Erythroblast (primary cell): ENCODE measurements around the gene ZNF407.

Experiments used
- DNase-seq, 2 experiments: peaks; one replicate each; lab custom pipeline; 2025; lab: John Stamatoyannopoulos, UW
- GATA1 ChIP-seq: IDR thresholded peaks from 2 replicates; pipeline ENCODE4 v1.6.1; 2011; ENCODE audit warnings: low read depth, mild to moderate bottlenecking, control low read depth, low read length, moderate library complexity
- POLR2A ChIP-seq: IDR thresholded peaks from 2 replicates; pipeline ENCODE4 v1.6.1; 2011; ENCODE audit warnings: mild to moderate bottlenecking, low read length

Gene ZNF407

GRCh38 chr18:74652392-74652988 is 54.8 kb downstream of the ZNF407 start:
- peak; percentile 51 to 63 for DNase-seq

GRCh38 chr18:74654638-74655037 is 57.0 kb downstream of the ZNF407 start:
- DNase-seq = no peak
- no peak for TF ChIP-seq POLR2A
- no peak for TF ChIP-seq GATA1

More at GRCh38 chr18:74652392-74652988, 54.8 kb downstream of the ZNF407 start:
- no peak for TF ChIP-seq POLR2A
- TF ChIP-seq GATA1 = no peak

GRCh38 chr18:74661008-74661407 is 63.3 kb downstream of the ZNF407 start:
- TF ChIP-seq GATA1 (no peak), POLR2A (no peak)
- DNase-seq = no peak

DNA sequence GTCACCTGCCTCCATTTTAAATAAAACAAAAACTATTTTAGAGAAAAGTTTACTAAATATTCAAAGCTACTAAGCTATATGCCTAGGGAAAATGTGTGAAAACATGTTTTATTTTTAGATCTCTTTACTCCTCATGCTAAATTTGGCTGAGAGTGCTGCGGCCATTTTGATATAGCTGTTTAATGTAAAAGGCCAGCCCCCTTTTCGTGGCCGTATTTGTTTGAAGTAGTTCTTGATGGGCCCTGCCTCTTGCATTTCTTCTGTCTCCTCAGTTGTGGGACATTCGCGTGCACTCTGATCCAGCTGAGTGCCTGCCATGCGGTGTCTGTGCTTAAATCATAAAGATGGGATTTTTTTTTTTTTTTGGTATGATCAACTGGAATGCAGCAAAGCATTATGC is 64.0 kb downstream of the ZNF407 start:
- no peak for DNase-seq

DNA sequence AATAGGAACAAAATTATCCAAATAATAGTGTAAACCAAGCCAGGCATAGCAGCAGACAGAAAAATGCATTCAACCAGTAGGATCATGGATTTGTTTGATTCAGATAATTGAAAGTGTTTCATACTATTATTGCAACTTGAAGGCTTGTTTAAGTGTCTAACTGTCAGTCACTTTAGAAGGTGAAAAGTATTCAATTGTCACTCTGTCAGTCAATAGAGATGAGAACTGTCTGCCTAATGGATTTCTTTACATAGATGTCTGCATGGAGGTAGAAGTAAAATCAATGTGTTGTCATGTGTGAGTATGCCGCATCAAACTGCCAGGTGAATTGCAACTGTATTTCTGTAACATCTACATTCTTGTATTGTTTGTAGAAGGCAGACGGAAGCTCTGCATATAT is 65.0 kb downstream of the ZNF407 start:
- TF ChIP-seq GATA1 = no peak
- no peak for TF ChIP-seq POLR2A
- no peak for DNase-seq

More for the DNA sequence above, 64.0 kb downstream of the ZNF407 start:
- no peak for TF ChIP-seq POLR2A
- no peak for TF ChIP-seq GATA1

DNA sequence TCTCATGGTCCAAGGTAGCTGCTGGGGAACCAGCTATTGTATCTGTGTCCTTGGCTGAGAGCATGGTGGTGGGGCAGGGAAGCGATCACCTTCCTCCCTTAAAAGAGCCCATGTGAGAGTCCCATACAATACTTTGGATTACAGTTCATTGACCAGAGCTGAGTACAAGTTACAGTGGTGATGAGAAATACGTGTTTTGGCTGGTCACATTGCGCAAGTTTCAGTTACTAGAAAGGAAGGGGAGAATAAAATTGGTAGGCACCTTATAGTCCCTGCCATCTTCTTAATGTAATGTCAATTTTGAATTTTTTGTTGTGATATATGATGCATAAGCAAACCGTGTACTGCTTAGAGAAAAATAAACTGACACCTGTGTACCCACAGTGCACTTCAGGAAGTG is 67.7 kb downstream of the ZNF407 start:
- TF ChIP-seq GATA1 (no peak), POLR2A (no peak)
- no peak for DNase-seq

DNA sequence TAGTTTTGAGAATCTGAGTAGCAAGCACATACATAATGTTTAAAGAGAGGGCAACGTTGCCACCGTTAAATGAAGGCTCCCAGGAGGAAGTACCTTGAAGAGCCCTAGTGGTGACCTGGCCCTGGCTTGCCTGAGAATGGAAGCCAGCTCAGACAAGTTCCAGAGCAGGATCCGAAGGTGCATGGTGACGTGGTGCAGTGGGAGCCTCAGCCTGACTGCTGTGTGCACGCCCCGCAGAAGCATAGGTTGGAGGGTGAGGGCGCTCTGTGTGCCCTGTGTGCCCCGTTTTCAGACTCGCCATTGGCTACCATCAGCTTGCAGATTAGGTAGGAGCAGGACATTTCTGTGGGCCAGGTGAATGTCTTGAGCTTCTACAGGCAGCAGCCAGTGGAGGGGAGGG is 68.2 kb downstream of the ZNF407 start:
- no peak for DNase-seq
- no peak for TF ChIP-seq POLR2A
- TF ChIP-seq GATA1 = no peak

GRCh38 chr18:74669136-74669798 is 71.6 kb downstream of the ZNF407 start:
- no peak for DNase-seq
- TF ChIP-seq GATA1 (no peak), POLR2A (no peak)

DNA sequence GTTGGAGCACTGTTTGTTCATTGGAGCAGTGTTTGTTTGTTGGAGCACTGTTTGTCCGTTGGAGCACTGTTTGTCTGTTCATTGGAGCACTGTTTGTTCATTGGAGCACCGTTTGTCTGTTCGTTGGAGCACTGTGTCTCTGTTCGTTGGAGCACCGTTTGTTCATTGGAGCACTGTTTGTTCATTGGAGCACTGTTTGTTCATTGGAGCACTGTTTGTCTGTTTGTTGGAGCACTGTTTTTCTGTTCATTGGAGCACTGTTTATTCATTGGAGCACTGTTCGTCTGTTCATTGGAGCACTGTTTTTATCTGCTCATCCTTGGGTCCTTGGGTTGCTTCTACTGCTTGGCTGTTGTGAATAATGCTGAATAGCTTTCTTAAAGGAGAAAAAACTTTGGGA is 74.7 kb downstream of the ZNF407 start:
- TF ChIP-seq GATA1 (no peak), POLR2A (no peak)
- no peak for DNase-seq

DNA sequence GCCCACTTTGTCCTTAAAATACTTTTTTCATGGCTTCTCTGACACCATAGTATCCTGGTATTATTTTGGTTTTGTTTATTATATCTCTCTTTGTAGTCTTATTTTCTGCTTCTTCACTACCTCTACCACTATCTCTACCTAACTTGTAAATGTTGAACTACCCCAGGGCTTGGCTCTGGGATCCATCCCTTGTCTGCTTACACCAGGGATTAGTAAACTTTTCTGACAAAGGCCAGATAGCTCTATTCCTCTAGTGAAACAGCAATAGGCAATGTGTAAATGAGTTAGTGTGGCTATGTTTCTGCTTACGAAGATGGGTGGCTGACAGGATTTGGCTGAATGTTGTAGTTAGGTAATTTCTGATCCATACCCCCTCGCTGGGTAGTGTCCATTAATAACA is 76.8 kb downstream of the ZNF407 start:
- no peak for DNase-seq
- TF ChIP-seq POLR2A (no peak), GATA1 (no peak)

DNA sequence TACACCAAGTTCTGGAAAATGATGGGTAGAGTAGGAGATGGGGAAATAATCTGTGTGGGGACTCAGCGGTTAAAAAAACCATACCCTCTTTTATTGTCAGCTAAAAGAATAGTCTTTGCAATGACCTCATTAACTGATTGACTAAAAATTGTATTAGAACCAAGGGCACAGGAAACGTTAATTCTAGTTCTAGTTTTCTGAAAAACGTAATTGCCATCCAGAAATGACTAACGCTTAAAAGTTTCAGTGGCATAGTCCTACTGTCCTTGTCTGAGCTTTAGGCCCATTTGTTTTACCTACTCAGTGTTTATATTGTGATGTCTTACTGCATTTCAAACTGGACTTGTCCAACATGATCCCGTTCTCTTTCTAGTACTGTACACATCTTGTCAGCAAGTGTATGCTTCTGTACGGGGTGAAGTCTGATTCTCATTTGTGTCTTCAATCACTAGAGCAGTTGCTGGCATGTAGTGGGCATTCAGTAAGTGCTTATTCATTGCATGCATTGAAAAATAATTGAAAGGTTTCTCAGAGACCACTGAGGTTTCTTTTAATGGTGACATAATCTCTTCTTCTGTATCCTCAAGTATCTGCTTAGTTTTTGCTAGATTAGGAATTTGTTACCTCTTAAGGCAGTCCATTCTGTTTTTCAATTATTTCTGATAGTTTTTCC is 81.5 kb downstream of the ZNF407 start:
- TF ChIP-seq GATA1 = no peak
- TF ChIP-seq POLR2A = no peak
- no peak for DNase-seq

GRCh38 chr18:74679679-74680076 is 82.0 kb downstream of the ZNF407 start:
- no peak for DNase-seq
- no peak for TF ChIP-seq GATA1
- TF ChIP-seq POLR2A = no peak

- TF ChIP-seq POLR2A (no peak), GATA1 (no peak)
- DNase-seq = no peak
Measured at GRCh38 chr18:74682141-74682990, 84.7 kb downstream of the ZNF407 start.

GRCh38 chr18:74682991-74683297 is 85.3 kb downstream of the ZNF407 start:
- no peak for DNase-seq
- TF ChIP-seq POLR2A (no peak), GATA1 (no peak)
